HG03108 (cell line): ENCODE measurements around the gene GOLGA2.

Experiments used
- ATAC-seq: cut with Tn5 transposase; IDR thresholded peaks from one replicate; pipeline ENCODE4 v1.9.1; 2021; ENCODE audit warnings: moderate library complexity; ENCODE audit not compliant: unreplicated experiment

The GOLGA2 gene

DNA sequence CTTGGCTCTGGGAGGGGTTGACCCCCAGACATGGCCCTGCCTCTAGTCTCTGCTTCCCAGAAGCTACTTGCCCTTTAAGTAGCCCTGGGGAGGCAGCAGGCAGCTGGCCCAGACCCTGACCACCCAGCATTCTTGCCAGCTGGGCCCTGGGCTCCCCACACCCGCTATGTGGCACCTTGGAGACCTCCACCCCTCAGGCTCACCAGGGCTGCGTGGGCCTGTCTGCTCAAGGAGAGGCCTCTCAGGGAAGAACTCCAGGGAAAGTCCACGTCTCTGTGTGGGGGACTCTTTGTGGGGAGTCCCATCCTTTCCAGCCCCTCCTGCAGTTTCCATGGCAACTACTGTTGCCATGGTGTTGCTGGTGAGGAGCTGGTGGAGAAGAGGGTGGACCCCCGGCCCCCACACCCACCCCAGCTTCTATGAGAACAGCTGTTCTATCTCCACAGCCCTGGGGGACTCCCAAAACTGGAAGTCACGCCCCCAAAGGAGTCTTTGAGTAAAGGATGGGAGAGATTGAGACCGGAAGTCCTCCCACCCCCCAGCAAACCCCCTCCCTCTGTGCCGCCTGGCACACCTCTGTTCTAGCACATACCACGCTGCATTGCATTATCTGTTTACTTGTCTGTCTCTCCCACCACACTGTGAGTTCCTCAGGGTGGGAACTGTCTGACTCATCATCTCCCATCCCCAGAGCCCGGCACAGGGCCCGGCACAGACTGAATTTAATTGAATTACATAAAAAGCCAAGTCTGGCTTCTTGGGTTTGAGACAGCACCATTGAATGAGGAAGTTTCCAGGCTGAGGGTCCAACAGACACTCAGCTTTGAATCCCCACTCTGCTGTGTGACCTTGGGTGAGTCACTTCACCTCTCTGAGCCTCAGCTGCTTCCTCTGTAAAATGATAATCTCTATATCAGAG lies 60.1 kb downstream of the GOLGA2 start:
- no peak for ATAC-seq

DNA sequence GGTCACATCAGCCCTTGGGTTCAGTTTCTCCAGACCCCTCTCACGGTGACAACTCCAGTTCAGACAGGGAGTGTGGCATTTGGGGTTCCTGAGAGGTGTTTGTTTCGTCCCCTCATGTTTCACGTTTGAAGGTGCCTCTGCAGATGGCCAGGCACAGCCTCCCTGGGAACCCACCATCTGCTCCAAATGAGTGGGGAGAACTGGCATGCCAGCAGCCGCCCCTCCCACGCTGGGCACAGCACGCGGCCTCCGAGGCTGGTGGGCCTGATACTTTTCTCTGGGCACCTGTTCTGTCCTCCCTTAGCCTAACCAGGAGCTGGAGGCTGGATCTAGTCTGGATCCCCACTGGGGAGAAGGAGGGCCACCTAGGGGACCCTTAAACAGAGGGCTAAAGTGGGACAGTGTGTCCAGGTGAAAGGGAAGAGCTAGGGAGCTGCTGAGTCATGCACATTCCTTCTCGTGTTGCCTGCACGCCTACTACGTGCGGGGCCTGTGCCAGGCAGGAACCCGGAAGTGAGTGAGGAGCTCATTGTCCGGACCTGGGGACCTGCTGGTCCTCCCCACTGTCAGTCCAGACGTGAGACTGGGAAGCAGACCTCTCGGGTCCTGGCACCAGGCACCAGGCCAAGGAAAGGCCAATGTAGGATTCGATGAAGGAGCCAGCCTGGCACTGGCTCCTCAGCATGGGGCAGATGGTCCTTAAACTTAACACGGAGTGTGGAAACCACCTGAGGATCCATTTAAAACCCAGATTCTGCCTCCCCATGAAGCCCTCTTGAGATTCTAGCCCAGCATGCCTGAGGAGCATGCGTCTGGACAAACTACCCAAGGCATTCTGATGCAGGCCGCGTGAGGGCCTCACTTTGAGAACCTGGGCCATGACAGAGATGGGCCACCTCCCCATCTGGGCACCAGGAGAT lies 61.0 kb downstream of the GOLGA2 start:
- ATAC-seq = no peak

DNA sequence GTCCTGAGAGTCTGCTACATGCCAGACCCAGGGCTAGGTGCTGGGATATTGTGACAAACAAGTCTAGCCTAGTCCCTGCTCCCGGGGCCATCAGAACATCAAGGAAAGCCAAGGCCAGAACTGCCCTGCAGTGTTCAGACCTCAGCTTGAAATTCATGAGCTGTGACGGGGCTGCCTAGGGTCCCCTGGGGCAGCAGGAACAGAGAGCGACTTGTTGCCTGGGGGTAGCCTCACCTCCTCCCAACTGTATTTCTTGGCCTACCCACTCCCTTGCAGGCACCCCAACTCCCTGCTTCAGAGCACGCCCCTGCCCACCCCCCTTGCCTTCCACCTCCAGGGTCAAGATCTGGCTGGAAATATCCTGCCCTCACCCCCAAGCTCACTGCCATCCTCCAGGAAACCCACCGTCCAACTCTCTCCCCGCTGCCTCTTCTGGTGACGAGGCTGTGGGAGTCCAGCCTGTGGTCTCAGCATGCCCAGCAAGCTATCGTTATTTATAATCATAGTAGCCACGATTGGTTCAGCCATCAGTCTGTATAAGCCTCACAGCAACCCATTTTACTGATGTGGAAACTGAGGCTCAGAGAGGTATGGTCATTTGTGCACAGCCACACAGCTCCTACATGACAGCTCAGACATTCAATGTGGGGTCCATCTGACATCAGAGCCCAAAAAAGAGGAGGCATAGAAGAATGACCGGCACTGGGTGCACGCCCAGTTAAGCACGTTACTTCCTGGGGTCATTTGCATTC lies 61.9 kb downstream of the GOLGA2 start:
- no peak for ATAC-seq

DNA sequence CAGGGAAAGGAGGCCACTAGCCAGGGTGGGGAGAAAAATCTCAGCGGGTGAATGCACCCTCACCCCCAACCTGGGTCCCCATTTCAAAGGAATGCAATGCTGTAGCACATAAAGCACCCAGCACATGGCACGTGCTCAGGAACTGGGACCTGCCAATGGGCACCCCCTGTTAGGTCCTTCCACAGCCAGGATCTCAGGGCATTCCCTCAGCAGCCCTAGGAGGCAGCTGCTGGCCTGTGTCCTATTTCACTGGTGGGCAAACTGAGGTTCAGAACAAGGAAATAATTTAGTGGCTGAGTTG lies 63.9 kb downstream of the GOLGA2 start:
- no peak for ATAC-seq

DNA sequence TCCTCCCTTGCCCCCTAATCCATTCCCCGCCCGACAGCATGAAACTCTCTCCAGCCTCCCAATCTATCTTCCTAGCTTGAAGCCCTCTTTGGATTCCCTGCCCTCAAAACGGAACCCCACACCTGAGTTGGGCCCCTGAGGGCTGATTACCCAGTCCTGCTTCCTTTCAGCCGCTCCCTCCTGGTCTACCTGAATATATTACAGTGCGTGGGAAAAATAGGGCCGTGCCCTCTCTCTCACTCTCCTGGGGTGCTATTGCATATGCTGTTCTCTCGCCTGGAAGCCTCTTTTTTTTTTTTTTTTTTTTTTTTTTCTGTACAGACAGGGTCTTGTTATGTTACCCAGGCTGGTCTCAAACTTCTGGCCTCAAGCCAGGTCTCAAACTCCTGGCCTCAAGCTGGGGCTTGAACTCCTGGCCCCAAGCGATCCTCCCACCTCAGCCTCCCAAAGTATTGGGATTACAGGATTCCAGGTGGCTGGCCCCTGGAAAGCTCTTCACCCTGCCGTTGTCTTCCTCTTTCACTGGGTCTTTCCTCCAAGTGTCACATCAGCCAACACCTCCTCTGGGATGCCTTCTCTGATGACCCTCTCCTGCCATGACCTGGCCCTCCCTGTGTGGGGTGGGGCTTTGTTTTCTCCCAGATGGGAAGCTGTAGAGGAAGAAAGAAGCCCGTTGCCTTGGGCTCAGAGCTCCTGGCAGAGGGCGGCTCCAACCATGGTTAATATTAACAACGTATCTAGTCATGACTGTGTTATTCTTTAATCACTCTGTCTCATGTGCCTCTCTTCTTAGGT lies 64.4 kb downstream of the GOLGA2 start:
- no peak for ATAC-seq

DNA sequence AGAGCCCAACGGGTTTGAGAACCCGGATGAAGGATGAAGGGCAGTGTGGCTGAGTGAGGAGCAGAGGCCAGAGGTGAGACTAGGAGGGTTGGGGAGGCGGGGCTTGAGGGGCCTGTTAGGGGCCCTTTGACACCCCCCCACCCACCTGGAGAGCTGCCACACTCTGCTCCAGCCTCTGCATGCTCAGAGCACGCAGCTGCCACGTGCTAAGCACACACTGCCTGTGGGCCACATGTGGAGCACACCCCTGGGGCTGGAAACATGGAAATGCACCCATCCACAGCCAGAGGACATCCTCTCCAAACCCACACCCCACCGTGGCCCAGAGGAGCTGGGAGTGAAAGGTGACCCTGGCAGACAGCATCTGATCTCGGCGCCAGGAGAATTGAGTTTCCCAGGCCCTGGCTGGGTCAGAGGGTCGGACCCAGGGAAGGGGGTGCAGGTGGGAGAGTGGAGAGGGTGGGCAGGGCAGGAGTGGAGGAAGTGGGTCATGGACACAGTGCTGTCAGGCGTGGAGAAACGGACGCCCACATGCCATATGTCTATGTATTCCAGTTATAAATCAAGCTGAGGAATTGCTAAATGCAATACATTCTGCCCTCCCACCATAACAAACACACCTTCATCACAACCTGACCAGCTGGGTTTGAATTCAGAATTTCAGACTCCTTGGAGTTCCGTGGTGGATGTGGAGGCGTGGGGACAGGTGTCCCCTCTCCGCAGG lies 66.7 kb downstream of the GOLGA2 start:
- no peak for ATAC-seq

DNA sequence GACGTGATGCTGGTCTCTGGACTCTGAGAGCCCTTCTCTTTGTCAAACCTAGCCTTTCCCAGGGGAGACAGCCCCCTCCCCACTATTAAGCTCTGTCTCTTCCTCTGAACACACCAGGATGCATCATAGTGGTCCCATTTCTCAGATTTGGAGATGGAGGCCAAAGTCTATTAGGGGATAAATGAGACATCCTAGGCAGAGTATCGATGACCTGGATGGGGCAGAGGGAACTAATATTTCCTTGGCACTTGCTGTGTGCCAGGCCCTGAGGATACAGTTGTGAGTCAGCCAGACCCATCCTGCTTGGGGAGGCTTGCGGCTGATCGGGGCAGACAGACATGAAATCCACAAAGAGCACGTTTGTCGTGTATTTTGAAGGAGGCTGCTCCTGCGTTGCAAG lies 67.4 kb downstream of the GOLGA2 start:
- ATAC-seq = no peak

DNA sequence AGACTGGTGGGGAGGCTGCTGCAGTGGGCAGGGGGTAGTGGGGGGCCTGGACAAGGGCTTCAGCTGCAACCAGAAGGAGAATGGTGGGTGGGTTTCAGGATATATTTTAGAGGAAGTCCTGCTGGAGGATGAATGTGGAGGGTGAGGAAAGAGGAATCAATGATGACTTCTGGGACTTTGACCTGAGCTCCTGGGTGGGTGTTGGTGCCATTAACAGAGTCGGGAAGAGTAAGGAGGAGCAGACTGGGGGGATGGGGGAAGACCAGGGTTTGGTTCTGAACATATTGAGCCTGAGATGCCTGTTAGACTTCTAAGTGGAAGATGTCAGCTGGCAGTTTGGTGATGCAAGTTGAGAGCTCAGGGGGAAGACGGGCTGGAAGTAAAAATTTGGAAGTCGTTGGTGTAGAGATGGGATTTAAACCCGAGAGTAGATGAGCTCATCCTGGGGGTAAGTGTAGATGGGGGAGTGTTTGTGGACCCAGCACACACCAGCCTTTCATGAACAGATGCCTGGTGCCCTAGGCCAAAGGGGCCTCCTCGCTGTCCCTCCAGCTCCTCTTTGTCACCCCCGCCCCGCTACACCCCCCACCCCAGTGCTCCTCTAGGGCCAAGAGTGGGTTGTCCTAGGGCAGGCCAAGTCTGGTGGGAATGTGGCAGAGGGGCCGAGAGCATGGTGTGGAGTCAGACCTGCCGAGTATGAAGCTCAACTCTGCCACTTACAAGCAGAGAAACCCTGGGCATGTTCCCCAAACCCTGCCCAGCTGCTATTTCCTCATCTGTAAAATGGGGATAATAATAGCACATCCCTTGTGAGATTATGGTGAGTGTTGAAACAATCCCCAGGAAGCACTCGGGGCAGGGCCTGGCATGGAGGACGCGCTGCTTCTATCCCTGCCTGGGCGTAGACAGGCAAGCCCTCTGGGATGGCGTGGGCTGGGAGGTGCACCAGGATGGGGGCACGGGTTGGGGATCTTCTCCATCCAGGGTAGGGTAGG lies 68.6 kb downstream of the GOLGA2 start:
- ATAC-seq = no peak

DNA sequence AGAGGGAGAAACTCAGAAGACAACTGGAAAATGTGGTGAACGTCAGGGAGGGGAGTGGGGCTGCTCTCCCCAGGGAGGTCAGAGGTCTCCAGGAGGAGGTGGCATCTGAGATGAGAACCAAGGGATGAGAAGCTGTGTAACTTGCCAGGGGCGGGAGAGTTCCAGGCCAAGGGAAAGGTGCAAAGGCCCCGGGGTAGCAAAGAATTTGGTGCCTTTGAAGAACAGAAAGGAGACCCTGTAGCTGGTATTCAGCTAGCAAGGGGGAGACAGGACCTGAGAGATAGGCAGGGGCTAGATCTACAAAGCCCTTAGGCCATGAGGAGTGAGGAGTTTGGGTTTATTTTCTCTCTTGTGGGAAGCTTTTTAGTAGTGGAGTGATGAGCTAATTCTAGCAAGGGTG lies 69.3 kb downstream of the GOLGA2 start:
- ATAC-seq = no peak
